GM12865 (cell line): ENCODE data around the gene PDE4D.

Experiments used
- DNase-seq: peaks from one replicate; pipeline ENCODE4 v3.0.0; 2010; ENCODE audit warnings: low read depth
- H3K4me3 ChIP-seq: 2 replicates; pipeline ENCODE4 v1.5.1; 2011; ENCODE audit warnings: mild to moderate bottlenecking, low read depth, low read length, control low read depth
- TF ChIP-seq, protein P1 (sequence below): IDR thresholded peaks from 2 replicates; pipeline ENCODE4 v1.5.1; 2011; ENCODE audit warnings: low read length, control low read depth, low read depth, inconsistent platforms; ENCODE audit not compliant: insufficient read depth; ENCODE audit errors: missing control alignments

PDE4D gene

GRCh38 chr5:59092758-59093157, 800.8 kb downstream of the PDE4D start:
- TF ChIP-seq, protein P1, sequence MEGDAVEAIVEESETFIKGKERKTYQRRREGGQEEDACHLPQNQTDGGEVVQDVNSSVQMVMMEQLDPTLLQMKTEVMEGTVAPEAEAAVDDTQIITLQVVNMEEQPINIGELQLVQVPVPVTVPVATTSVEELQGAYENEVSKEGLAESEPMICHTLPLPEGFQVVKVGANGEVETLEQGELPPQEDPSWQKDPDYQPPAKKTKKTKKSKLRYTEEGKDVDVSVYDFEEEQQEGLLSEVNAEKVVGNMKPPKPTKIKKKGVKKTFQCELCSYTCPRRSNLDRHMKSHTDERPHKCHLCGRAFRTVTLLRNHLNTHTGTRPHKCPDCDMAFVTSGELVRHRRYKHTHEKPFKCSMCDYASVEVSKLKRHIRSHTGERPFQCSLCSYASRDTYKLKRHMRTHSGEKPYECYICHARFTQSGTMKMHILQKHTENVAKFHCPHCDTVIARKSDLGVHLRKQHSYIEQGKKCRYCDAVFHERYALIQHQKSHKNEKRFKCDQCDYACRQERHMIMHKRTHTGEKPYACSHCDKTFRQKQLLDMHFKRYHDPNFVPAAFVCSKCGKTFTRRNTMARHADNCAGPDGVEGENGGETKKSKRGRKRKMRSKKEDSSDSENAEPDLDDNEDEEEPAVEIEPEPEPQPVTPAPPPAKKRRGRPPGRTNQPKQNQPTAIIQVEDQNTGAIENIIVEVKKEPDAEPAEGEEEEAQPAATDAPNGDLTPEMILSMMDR: no peak
- no peak for DNase-seq
- no peak overlapping the region for H3K4me3 ChIP-seq

- no peak overlapping the region for H3K4me3 ChIP-seq
- DNase-seq: no peak
- TF ChIP-seq, protein P1: no peak
Observed at GRCh38 chr5:59091965-59092364, 801.6 kb downstream of the PDE4D start.

DNA sequence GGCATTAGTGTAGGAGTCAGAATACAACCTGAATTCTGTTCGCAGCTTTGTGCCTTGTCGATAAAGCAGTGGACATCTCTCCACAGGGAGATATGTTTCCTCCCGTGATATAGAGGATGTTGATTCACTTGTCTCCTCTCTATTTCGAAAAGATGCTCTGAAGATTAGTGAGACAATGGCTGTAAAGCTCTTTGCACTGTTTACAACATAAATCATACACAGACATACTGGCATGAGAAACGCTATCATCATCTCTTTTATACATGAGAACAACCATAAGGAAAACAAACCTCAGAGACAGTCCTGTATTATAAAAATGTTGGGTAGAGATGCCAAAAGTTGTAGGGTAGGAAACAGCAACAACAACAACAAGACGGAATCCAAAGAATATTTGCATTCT, 803.2 kb downstream of the PDE4D start:
- DNase-seq: no peak
- no peak overlapping the region for H3K4me3 ChIP-seq
- TF ChIP-seq, protein P1: no peak

GRCh38 chr5:59089767-59090166, 803.8 kb downstream of the PDE4D start:
- DNase-seq: no peak
- TF ChIP-seq, protein P1: no peak
- H3K4me3 ChIP-seq: no peak overlapping the region

DNA sequence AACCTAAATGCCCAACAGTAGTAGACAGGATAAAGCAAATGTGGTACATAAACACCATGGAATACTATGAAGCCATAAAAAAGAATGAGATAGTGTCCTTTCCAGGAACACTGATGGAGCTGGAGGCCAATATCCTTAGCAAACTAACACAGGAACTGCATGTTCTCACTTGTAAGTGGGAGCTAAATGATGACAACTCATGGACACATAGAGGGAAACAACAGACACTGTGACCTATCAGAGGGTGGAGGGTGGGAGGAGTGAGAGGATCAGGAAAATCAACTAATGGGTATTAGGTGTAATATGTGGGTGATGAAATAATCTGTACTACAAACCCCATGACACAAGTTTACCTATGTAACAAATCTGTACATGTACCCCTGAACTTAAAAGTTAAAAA, 805.0 kb downstream of the PDE4D start:
- no peak for DNase-seq
- H3K4me3 ChIP-seq: no peak overlapping the region
- TF ChIP-seq, protein P1: no peak

DNA sequence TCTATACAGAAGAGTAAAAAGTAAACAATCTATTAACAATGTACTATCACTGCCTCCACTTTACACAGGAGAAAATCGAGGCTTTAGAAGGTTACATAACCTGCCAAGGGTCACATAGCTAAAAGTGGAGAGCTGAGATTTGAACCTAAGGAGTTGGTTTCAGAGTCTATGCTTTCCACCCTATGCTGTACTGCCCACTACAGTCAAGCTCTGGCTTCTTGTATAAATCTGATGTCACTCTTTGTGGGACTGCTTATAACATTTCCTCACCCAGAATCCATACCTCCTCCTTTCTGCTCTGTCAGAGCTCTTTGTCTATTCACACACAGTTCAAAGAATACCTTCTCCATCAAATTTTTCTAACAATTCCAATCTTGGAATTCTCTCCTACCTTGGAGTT, 807.5 kb downstream of the PDE4D start:
- no peak for DNase-seq
- TF ChIP-seq, protein P1: no peak
- no peak overlapping the region for H3K4me3 ChIP-seq

DNA sequence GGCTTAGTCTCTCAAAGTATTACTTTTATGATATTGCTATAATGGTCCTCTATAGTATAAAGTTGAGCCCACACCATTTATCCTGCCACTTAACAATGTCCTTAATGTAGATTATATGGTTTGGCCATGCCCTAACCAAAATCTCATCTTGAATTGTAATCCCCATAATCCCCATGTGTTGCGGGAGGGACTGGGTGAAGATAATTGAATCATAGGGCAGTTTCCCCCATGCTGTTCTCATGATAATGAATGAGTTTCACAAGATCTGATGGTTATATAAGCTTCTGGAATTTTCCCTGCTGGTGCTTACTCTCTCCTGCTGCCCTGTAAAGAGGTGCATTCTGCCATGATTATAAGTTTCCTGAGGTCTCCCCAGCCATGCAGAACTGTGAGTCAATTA, 811.8 kb downstream of the PDE4D start:
- DNase-seq: no peak
- H3K4me3 ChIP-seq: no peak overlapping the region
- TF ChIP-seq, protein P1: no peak
